HG03565 (cell line): ENCODE results near the gene MAST4.

ENCODE experiments used
- ATAC-seq: cut with Tn5 transposase; IDR thresholded peaks from one replicate; pipeline ENCODE4 v1.9.1; 2021; ENCODE audit warnings: mild to moderate bottlenecking, moderate library complexity; ENCODE audit not compliant: unreplicated experiment

MAST4 gene

GRCh38 chr5:67031692-67032091 lies 435.5 kb downstream of the MAST4 start:
- no peak for ATAC-seq

- ATAC-seq = no peak
These were observed 436.9 kb downstream of the MAST4 start for GRCh38 chr5:67032921-67033664.

GRCh38 chr5:67033880-67034651 lies 437.9 kb downstream of the MAST4 start:
- no peak for ATAC-seq

- no peak for ATAC-seq
These were observed 439.0 kb downstream of the MAST4 start for GRCh38 chr5:67035098-67035740.

GRCh38 chr5:67037171-67037570 lies 441.0 kb downstream of the MAST4 start:
- no peak for ATAC-seq

GRCh38 chr5:67038817-67039603 lies 442.8 kb downstream of the MAST4 start:
- ATAC-seq = no peak

GRCh38 chr5:67042176-67043003 lies 446.2 kb downstream of the MAST4 start:
- no peak for ATAC-seq

- no peak for ATAC-seq
These were observed 447.8 kb downstream of the MAST4 start for GRCh38 chr5:67043796-67044511.

- ATAC-seq = no peak
These were observed 449.9 kb downstream of the MAST4 start for GRCh38 chr5:67045816-67046740.

- no peak for ATAC-seq
These were observed 451.0 kb downstream of the MAST4 start for GRCh38 chr5:67047160-67047559.

- no peak for ATAC-seq
These were observed 451.4 kb downstream of the MAST4 start for GRCh38 chr5:67047616-67048015.

- ATAC-seq = no peak
These were observed 453.9 kb downstream of the MAST4 start for GRCh38 chr5:67050125-67050524.

- no peak for ATAC-seq
These were observed 454.4 kb downstream of the MAST4 start for GRCh38 chr5:67050635-67051034.

GRCh38 chr5:67051164-67051563 lies 455.0 kb downstream of the MAST4 start:
- no peak for ATAC-seq

GRCh38 chr5:67052034-67052433 lies 455.8 kb downstream of the MAST4 start:
- no peak for ATAC-seq

GRCh38 chr5:67053229-67053628 lies 457.0 kb downstream of the MAST4 start:
- no peak for ATAC-seq

GRCh38 chr5:67058998-67059743 lies 463.0 kb downstream of the MAST4 start:
- ATAC-seq = no peak
